ENCODE measurements around the gene PRPS2.

The PRPS2 gene

GRCh38 chrX:12825801-12826200 lies 34.6 kb downstream of the PRPS2 start:
- no peak for TF ChIP-seq EZH2 (IDR thresholded peaks at IDR 0.05; ENCODE audit: borderline replicate concordance, low read depth, low read length, severe bottlenecking)
- no peak for TF ChIP-seq CTCF (IDR thresholded peaks at IDR 0.05; ENCODE audit: borderline replicate concordance, extremely low read depth, low read length, poor library complexity, severe bottlenecking)
- DNase-seq (no peak), ATAC-seq (ENCODE audit: insufficient read depth, low read depth) (peak; percentile 31; the same call in 2 of the 3 replicates)
- no peaks in the 10 kb centered on the region for H3K4me1 ChIP-seq (ENCODE audit: insufficient read depth, low read length)
- H2AFZ ChIP-seq (ENCODE audit: low read depth, low read length), result no peak overlapping the region
- no peaks in the 10 kb centered on the region for H3K9me3 ChIP-seq (ENCODE audit: insufficient read depth, low read length, severe bottlenecking)
- no peaks in the 10 kb centered on the region for H4K20me1 ChIP-seq (ENCODE audit: insufficient read depth, low read length)
- no peaks in the 10 kb centered on the region for H3K27me3 ChIP-seq (ENCODE audit: insufficient read depth, low read length, poor library complexity)
- peaks cover 35% of the 10 kb centered on the region for H3K36me3 ChIP-seq (ENCODE audit: insufficient read depth, low read length)
- no peak overlapping the region for H3K4me2 ChIP-seq (ENCODE audit: insufficient read depth, low read length)
- no peak overlapping the region for H3K27ac ChIP-seq (ENCODE audit: low read length)
- H3K4me3 ChIP-seq (ENCODE audit: low read depth in 1 of 2, low read length in 2 of 2), result no peak overlapping the region
- no peaks in the 10 kb centered on the region for H3K79me2 ChIP-seq (ENCODE audit: insufficient read depth, low read length)
- no peak overlapping the region for H3K9ac ChIP-seq (ENCODE audit: low read depth, low read length)

GRCh38 chrX:12843061-12843667 lies 52.0 kb downstream of the PRPS2 start:
- Histone ChIP-seq H3K4me1 (ENCODE audit: insufficient read depth, low read length) (no peaks in the 10 kb centered on the region), H3K4me2 (ENCODE audit: insufficient read depth, low read length) (no peak overlapping the region), H3K27ac (ENCODE audit: low read length) (no peak overlapping the region), H3K36me3 (ENCODE audit: insufficient read depth, low read length) (no peaks in the 10 kb centered on the region), H3K79me2 (ENCODE audit: insufficient read depth, low read length) (no peaks in the 10 kb centered on the region), H3K27me3 (ENCODE audit: insufficient read depth, low read length, poor library complexity) (no peaks in the 10 kb centered on the region), H3K9me3 (ENCODE audit: insufficient read depth, low read length, severe bottlenecking) (no peaks in the 10 kb centered on the region), H4K20me1 (ENCODE audit: insufficient read depth, low read length) (no peaks in the 10 kb centered on the region), H3K4me3 (ENCODE audit: low read depth in 1 of 2, low read length in 2 of 2) (no peak overlapping the region), H2AFZ (ENCODE audit: low read depth, low read length) (no peak overlapping the region), H3K9ac (ENCODE audit: low read depth, low read length) (no peak overlapping the region)
- no peak for DNase-seq
- TF ChIP-seq EZH2 (IDR thresholded peaks at IDR 0.05; ENCODE audit: borderline replicate concordance, low read depth, low read length, severe bottlenecking), result no peak
- no peak for TF ChIP-seq CTCF (IDR thresholded peaks at IDR 0.05; ENCODE audit: borderline replicate concordance, extremely low read depth, low read length, poor library complexity, severe bottlenecking)
- ATAC-seq (ENCODE audit: insufficient read depth, low read depth), result no peak

- H3K4me2 ChIP-seq (ENCODE audit: insufficient read depth, low read length), result no peak overlapping the region
- no peaks in the 10 kb centered on the region for H3K9me3 ChIP-seq (ENCODE audit: insufficient read depth, low read length, severe bottlenecking)
- H3K4me3 ChIP-seq (ENCODE audit: low read depth in 1 of 2, low read length in 2 of 2), result no peak overlapping the region
- no peak for DNase-seq
- H3K27me3 ChIP-seq (ENCODE audit: insufficient read depth, low read length, poor library complexity), result no peaks in the 10 kb centered on the region
- TF ChIP-seq CTCF (IDR thresholded peaks at IDR 0.05; ENCODE audit: borderline replicate concordance, extremely low read depth, low read length, poor library complexity, severe bottlenecking), result no peak
- TF ChIP-seq EZH2 (IDR thresholded peaks at IDR 0.05; ENCODE audit: borderline replicate concordance, low read depth, low read length, severe bottlenecking), result no peak
- H3K36me3 ChIP-seq (ENCODE audit: insufficient read depth, low read length), result no peaks in the 10 kb centered on the region
- H3K27ac ChIP-seq (ENCODE audit: low read length), result no peak overlapping the region
- no peak overlapping the region for H2AFZ ChIP-seq (ENCODE audit: low read depth, low read length)
- no peak overlapping the region for H3K9ac ChIP-seq (ENCODE audit: low read depth, low read length)
- ATAC-seq (ENCODE audit: insufficient read depth, low read depth), result no peak
- H3K4me1 ChIP-seq (ENCODE audit: insufficient read depth, low read length), result no peaks in the 10 kb centered on the region
- no peaks in the 10 kb centered on the region for H3K79me2 ChIP-seq (ENCODE audit: insufficient read depth, low read length)
- no peaks in the 10 kb centered on the region for H4K20me1 ChIP-seq (ENCODE audit: insufficient read depth, low read length)
Observed at GRCh38 chrX:12843668-12844279, 52.6 kb downstream of the PRPS2 start.

All from DND-41 (cell line).